T-helper 1 cell (primary cell): Measurements from ENCODE around the gene SCN4B.

Experiments
- DNase-seq, 5 donors: peaks; one replicate each; pipeline ENCODE4 v3.0.0-alpha.2; 2012 to 2020

Gene SCN4B

DNA sequence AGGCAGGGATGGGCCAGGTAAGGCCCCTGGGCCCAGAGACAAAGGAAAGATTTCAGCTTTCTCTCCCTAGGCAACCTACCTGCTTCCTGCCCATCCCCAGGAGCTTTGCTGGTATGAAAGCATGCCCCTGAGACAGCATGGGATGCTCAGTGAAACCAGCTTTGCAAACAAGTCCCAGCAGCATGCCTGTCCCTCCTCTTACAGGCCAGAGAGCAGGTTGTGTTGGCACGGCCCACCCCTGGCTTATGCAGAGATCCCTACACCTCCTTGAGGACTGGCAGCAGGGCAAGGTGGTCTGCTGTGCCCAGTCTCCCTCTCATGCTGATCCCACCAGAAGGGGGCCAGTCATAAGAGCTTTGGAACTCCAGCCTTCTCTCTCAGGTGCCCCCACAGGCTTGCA, 3.1 kb downstream of the SCN4B start:
- DNase-seq, result no peak

DNA sequence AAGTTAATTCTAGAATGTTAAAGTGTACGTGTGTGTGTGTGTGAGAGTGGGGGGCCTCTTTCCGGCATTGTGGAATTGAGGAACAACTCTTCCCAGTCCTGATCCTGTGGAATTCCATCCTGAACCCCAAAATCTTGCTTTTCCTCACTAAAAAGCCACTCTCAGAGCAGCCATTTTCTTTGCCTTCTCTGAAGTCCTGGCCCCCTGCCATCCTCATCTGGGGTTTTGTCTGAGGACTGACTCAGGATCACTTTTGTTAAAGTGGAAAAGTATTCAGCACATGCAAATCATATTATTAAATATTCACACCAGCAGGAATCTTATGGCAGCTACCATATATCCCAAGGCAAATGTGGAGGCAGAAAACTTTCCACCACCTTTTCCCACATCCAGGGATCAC, 3.8 kb downstream of the SCN4B start:
- DNase-seq, result no peak

DNA sequence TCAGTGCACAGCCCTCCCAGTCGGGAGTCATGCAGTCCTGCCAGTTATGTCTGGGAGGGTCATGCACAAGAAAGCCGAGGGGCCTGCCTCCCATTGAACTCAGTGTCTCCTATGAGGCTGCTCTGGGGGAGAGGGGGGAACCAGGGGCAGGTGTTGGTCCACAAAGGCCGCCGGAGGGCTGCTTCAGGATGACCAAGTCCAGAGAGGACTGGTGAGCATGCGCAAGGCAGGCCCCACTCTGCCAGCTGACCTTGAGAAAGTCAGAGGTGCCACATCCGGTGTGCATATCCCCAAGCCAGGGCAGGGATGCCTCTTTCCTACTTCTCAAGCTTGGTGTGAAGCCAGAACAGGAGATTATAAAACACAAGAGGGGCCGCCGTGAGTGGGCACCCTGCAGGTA, 4.4 kb downstream of the SCN4B start:
- DNase-seq, result no peak

DNA sequence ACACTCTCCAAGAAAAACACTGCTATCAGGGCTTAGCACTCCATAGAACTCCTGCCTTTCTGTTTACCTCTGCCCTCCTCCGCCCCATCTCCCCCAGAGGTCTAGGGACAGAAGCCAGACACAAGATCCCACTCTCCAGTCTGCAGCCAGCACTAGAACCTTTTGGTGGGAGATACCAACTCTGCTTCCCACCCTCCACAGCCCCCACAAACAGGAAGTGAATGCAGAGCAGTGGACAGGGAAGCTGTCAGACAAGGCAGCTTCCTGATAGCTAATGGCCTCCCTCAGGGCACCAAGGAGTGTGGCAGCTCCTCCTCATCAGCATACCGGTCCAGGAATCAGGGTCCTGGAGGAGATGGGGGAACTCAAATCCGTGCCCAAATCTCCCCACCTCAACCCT, 5.1 kb downstream of the SCN4B start:
- no peak for DNase-seq

DNA sequence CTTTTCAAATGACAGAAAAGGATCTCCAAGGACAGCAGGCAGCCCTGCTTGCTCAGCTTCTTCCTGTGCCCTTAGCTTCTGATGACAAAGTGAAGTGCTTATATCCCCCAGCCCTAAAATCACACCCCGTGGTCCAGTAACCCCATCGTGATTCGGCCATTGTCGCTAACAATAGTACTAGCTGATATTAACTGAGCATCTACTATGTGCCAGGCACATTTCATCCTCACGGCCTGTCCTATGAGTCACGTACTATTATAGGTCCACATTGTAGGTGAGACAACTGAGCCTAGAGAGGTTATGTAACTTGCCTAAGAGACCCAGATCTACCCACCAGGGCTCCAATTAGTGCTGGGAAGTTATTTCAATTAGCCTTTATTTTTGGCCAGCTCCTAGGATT, 6.1 kb downstream of the SCN4B start:
- no peak for DNase-seq

DNA sequence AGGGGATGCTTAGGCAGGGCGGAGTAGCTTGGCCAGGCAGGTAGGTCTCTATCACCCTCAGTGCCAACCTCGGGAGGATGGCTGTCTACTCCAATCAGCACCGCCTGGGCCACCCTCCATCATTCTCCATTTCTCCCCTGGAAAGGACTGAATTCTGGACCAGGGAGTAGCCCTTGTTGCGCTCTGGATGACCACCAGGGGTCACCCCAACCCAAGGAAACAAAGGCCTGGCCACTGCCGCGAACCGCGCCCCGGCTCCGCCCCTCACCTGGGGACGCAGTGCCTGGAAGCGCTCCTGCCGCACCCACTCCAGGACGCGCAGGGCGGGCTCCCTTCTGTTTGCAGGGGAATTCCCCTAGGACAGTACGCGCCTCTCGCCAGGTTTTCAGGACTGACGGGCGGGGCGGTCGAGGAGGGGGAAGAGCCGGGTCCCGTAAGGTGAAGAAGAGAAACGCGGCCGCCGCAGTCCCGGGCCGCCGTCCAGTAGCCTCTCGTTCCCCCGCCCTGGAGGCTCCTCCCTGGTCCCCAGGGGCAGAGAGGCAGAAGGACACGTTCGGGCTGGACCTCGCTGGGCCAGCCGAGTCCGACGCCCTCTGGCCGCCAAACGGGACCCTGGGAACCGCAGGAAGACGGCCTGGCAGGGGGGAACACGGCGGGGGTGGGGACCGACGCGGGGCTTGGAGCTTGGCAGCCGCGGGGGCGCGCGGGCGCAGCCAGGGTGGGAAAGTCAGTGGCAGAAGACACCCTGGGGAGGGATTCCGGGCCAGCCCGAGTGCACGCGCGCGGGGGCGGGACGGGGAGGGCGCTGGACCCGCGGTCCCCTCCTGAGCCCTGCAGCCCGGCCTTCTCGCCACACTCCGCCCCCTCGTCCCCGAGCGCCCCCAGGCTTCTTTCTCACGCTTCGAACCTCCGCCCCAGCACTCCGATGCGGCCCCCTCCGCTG, 7.1 kb downstream of the SCN4B start:
- peak; percentile 80 to 83 (median 82) for DNase-seq

DNA sequence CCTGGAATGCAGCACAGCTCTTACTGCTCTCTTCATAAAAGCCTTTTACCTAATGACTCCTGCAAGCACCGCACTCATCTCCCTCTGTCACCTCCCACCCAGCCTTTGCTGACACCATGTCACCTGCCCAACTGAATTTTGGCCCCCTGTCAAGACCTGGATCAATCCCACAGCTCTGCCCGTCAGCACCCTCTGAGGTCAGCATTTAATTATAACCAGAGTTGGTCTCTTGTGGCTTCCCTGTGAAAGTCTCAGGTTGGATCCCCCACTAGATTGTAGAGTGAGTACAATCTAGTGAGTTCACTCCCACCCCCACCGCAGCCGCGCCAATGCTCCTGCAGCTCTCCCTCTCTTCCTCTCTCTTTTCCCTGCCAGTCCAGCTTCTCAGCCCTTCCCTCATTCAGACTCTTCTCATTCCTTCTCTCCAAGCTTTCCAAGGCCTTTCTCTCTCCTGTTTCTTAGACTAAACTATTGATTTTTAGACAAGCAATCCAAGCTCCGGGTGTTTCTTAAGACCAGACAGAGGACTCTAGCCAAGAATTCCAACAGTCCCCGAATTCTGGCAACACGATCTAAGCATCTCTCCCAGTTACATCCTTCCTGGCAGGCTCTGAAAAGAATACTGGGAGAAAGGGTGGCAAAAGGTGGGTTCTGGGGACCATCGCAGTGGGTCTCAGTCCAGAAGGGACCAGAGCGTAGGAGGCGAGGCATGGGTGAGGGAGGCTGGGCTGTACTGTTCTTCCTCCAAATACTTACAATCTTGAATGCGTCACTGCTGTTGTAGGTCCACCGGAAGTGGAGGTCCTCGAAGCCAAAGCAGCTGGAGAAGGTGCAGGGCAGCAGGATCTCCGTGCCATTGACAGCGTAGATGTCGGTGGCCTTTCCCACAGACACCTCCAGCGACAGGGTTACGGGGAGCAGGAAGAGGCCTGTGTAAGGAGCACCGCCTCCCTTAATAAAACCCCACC, 8.0 kb downstream of the SCN4B start:
- no peak for DNase-seq

DNA sequence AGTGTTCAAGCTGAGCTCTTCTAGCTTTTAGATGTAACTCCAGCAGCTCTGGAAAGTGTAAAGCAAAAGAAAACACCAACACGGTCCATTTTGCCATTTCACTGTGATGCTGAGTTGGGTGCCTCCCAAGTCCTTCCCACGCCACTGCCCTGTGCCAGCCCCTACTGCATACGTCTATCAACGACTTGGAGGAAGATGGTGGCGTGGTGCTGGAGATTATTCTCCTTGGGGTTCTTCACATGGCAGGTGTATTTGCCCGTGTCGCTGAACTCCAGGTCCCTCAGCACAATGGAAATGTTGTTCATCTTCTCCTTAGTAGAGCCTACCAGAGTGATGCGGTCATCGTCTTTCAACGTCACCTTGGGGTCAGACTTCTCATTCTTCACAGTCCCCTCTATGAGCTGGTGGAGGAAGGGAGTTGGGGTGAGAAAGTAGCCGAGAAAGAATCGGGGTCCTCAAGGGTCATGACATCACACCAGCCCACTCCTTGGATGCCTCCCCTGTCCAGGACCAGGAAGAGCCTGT, 8.9 kb downstream of the SCN4B start:
- no peak for DNase-seq

DNA sequence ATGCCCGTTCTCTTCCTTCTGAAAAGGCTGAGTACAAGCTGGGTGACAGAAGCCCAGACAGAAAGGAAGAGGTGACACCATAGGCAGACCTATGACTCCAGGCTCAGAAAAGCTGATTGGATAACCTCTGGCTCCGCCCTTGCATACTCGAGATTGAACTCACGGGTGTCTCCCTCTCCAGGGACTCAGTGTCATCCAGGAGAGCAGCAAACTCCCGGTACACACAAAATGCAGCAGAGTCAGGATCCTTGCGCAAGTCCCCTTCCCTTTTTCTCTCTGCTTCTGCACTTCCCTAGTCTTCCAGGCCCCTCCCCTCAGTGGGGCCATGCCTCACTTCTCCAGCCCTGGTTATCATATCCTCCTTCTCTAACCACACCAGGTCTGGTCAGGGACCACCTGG, 9.8 kb downstream of the SCN4B start:
- no peak for DNase-seq

DNA sequence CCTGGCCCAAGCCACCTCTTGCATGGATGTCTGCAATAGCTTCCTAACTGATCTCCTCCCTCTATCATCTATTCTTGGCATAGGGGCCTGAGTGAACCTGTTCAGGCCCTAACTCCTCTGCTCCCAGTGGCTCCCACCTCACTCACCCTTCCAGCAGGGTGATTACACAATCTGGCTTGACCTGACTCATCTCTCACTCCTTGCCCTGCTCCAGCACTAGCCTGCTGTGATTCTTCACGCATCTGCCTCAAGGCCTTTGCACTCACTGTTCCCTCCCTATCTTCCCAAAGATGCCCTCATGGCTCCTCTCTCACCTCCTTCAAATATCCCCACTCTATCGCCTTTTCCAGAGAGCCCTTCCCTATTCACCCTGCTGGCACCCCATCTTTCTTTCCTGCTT, 10.5 kb downstream of the SCN4B start:
- DNase-seq, result no peak

DNA sequence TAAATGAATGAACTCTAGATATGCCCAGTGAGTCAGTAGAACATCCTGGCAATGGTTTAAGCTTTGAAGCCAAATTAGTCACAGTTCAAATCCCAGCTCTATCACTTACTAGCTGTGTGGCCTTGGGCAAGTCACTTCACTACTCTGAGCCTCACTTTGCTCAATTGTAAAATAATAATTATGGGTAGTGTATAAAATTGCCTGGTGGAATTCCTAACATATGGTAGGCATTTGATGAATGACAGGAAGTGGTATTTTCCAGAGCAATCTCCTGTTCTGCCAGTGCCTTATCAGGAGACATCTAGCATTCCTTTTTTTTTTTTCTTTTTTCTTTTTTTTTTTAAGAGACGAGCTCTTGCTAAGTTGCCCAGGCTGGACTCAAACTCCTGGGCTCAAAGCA, 13.0 kb downstream of the SCN4B start:
- no peak for DNase-seq

DNA sequence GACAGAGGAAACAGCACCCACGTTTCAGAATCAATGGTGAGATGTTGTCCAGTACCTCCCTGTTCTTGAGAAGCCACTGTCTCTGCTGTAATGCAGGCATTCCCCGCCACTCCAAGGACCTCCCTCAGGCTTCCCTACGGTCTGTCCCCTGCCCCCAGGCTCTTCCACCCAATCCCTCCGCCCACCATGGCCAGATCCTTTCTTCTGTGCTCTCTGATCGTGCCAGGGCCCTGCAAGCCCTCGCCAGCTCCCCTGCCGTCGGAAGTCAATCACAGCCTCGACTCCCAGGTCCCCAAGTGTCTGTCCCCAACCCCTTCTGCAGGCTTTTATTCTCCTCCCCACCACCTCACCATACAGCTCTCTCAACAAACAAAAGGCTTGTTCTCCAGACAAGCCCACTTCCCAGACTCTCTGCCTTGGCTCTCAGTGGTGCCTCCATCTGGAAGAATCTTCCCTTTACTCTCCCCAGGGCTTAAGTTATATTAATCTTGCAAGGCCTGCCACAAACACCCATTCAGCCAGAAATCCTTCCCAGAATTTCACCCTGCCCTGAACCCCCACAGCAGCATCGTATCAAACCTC, 13.7 kb downstream of the SCN4B start:
- DNase-seq, result no peak

DNA sequence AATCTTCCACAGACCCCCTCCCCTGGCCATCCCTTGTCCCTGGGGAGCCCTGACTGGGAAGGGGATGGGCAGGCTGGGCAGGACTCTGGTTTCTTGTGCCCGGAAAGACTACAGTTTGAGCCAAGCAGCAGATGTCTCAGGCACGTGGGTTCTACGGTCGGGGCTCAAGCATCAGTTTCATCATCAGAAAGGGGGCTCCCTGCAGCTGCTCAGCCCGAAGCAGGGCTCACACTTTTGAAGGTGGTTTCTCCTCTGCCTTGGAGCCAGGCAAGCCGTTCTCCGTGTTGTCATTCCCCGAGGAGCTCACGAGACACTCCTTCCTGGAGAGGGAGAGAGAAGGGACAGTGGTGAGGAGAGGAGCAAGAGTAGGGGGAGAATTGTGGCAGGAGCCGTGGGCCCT, 15.8 kb downstream of the SCN4B start:
- DNase-seq, result no peak

DNA sequence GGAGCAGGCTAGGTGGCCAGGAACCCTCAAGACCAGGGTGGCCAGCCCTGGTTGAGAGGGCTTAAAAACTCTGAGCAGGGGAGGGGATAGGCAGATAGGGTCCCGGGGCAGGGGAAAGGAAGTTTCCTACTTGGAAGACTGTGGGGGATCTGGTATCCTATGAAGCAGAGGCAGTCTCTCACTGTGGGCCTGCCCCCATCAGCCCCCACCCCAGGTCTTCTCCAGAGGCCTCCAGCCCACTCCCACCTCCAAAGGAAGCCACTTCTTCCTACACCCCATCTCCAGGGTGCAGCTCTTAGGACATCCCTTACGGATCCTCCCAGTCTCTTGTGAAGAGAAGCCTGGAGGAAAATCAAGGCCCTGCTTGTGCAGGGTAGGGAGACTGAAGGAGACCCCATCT, 16.3 kb downstream of the SCN4B start:
- DNase-seq, result no peak

DNA sequence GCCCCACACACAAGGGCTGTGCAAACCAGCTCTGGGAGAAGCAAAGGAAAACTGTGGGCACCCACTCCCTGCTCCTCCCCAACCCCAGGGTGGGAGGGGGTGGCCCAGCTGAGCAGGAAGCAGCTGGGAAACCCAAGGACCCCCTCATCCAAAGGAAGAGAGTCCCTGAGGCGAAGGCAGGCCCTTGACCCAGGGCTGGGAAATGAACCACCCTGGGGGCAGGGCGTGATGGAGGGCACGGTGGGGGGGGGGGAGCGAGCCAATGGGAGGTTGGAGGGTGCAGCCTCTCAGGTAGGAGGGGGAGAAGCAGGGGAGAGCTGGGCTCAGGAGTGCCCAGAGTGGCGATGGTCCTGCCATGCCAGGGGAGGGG, 16.8 kb downstream of the SCN4B start:
- no peak for DNase-seq

DNA sequence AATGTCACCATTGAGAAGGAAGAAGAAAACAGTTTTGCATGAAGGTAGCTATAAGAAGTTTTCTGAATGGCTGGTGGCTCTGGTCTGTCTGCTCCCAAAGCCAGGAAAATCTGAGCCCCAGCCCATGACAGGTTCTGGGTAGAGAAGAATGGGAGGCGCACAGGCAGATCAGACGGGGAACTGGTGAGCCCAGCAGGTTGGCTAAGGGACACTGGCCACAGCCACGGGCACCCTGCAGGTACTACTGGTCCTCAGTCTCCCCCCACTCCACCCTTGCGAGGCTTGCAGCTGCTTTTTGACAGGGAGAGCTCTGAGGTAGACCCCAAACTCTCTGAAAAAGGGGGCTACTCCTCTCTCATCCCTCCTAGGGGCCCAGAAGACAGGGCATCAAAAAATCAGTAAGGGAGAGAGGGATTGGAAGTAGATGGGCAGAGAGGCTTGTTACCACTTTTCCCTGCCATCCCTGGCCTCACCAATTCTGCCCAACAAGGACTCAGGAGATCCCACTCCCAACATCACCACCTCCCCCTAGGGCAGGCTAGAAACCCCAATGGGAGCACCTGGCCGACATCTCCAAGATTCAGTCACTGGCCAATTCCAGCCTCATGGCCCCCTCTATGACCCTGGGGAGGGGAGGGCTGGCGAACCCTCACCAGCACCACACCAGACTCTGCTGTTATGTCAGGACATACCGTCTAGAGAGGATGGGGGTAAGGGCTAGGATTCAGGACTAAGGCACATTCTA, 17.4 kb downstream of the SCN4B start:
- no peak for DNase-seq

DNA sequence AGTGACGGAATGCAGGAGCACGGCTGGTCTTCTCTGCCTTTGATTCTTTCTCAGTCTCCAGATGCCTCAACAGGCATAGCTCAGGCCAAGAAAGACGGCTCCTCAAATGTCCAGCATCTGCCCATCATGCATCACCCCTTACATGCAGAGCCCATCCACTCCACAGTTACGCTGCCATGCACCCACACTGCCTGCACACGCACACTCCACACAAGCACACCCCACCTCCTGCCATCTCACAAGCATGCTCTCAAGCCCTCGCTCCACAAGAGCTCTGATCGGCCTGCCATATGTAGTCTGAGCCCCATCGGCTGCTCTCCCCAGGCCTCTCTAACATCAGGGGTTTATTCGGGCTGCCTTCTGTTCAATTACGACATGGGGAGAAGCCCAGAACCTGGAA, 18.8 kb downstream of the SCN4B start:
- no peak for DNase-seq

DNA sequence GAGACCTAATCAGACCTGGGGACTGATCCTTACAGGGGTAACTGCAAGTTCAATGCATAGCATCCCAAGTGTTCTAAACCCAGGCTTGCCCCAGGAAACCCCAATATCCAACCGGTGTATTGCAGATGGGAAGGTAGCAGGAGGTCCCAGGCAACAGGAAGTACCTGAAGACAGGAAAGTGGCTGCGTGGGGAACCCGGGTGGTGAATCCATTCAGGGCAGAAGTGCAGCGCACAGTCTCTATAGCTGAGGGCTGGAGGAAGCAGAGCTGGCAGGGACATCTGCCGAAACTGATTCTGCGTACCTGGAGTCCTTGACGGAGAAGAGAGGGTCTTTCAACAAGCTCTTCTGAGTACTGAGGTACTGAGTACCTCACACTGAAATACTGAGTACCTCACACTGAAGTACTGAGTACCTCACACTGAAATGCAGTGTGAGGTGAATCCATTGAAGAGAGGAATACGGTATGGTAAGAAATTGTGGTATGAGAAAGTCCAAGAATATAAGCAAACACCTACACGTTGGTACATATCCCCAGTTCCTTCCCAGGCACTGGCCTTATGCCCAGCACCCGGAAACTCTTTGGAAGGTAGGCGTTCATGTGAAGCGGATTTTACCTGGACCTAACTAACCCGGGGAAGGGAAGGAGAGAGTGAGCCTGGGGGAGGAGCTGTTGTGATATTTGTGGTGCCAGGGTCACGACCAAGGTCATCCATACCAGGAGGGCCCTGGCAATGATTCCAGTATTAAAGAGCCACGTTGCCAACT, 20.1 kb downstream of the SCN4B start:
- DNase-seq, result no peak

DNA sequence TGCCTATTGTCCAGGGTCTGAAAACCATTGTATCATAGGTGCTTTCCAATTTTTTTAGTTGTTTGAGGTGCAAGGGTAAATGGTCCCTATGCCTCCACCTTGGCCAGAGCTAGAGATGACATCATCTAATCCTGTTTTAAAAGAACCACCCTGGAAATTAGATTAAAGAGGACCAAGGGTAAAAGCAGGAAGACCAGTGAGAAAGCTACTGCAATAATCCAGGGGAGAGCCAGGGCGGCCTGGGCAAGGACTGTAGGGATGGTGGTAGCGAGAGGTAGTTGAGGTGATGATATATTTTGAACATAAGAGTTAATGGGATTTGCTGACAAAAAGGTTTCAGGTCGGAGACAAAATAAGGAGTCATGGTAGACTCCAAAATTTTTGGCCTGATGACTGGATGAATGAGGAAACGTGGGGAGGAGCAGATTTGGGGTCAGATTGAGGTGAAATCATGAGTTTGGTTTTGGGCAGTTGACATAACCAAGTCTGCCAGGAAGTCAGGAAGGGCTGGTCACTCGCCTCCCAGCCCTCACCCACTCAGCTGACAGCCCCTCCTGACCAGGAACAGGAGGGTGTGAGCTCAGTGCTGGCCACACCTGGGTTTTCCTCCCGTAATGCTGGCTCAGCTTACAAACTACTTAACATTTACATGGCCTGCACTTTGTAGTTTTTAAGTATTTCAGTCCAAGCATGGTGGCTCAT, 23.0 kb downstream of the SCN4B start:
- no peak for DNase-seq

DNA sequence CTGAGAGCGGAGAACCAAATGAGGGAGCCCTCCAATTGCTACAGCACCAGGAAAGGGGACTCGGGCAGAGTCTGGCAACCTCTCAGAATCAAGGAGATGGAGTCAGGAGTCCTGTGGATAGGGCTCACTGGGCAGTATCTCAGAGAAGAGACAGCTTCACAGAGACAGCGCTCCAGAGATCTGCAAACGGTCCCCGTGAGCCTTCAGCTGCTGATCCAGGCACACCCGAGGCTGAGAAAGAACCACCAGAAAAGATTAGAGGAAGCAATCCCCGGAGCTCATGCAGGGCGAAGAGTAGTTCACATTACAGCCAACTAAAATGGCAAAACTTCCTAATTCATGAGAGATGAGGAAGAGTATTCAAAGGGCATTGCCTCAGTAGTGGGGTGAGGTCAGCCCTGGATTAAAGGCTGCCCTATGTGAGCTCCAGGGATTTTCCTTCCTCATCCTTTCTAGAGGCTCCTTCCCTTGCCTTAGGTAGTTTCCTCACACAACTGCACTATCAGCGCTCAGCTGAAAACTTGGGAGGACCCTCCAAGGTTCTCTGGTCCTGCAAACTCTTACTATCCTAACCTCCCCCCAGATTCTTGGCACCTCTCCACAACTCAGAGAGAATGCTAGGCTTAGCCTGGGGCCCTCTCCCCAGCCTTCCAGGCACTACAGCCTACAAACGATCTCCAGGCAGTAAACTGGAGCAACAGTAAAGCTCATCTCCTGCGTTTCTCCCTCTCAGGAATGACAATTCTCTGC, 23.7 kb downstream of the SCN4B start:
- DNase-seq, result no peak
